PFSK-1 (cell line): ENCODE results near the gene ARSG.

ENCODE experiments used
- FOXP2 ChIP-seq: optimal IDR thresholded peaks from 2 replicates; pipeline ENCODE3; 2011; ENCODE audit warnings: borderline replicate concordance, control low read depth, inconsistent platforms; ENCODE audit not compliant: insufficient read depth; ENCODE audit errors: extremely low read length, extremely low read depth
- POLR2AphosphoS5 ChIP-seq: IDR thresholded peaks from 2 replicates; pipeline ENCODE4 v1.6.1; 2012; ENCODE audit warnings: low read depth, mild to moderate bottlenecking, control low read depth, low read length, moderate library complexity
- SIN3A ChIP-seq: IDR thresholded peaks from 2 replicates; pipeline ENCODE4 v1.6.1; 2012; ENCODE audit warnings: mild to moderate bottlenecking, low read length, moderate library complexity, borderline replicate concordance; ENCODE audit not compliant: insufficient read depth
- TAF1 ChIP-seq: IDR thresholded peaks from 2 replicates; pipeline ENCODE4 v1.6.1; 2012; ENCODE audit warnings: low read length, control low read depth, borderline replicate concordance; ENCODE audit not compliant: insufficient read depth
- TF ChIP-seq, protein P1 (sequence below), 2 experiments: IDR thresholded peaks; 2 replicates each; pipeline versions ENCODE4 v1.6.1 to v1.8.0; 2011 to 2012; ENCODE audit warnings: low read depth in 2 of 2, low read length in 2 of 2, control low read depth in 1 of 2, inconsistent platforms in 1 of 2, mild to moderate bottlenecking in 1 of 2, moderate library complexity in 1 of 2; ENCODE audit not compliant: insufficient read depth in 1 of 2

Gene ARSG

DNA sequence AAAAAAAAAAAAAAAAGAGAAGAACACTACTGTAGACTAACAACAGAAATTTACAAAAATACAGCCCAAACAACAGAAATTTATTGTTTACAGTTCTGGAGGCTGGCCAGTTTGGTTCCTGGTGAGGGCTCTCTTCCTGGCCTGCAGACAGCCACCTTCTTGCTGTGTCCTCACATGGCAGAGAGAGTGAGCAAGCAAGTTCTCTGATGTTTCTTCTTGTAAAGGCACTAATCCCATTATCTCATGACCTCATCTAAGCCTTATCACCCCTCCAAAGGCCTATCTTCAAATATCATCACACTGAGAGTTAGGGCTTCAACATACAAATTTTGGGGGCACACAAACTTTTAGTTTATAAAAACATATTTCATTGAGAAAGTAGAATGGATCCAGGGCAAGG is 7.3 kb downstream of the ARSG start:
- TF ChIP-seq SIN3A = no peak
- TF ChIP-seq, protein P1, sequence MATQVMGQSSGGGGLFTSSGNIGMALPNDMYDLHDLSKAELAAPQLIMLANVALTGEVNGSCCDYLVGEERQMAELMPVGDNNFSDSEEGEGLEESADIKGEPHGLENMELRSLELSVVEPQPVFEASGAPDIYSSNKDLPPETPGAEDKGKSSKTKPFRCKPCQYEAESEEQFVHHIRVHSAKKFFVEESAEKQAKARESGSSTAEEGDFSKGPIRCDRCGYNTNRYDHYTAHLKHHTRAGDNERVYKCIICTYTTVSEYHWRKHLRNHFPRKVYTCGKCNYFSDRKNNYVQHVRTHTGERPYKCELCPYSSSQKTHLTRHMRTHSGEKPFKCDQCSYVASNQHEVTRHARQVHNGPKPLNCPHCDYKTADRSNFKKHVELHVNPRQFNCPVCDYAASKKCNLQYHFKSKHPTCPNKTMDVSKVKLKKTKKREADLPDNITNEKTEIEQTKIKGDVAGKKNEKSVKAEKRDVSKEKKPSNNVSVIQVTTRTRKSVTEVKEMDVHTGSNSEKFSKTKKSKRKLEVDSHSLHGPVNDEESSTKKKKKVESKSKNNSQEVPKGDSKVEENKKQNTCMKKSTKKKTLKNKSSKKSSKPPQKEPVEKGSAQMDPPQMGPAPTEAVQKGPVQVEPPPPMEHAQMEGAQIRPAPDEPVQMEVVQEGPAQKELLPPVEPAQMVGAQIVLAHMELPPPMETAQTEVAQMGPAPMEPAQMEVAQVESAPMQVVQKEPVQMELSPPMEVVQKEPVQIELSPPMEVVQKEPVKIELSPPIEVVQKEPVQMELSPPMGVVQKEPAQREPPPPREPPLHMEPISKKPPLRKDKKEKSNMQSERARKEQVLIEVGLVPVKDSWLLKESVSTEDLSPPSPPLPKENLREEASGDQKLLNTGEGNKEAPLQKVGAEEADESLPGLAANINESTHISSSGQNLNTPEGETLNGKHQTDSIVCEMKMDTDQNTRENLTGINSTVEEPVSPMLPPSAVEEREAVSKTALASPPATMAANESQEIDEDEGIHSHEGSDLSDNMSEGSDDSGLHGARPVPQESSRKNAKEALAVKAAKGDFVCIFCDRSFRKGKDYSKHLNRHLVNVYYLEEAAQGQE (IDR thresholded peaks at IDR 0.05; ENCODE audit: insufficient read depth in 1 of 2, low read depth in 2 of 2, low read length in 2 of 2) = no peak
- no peak for TF ChIP-seq FOXP2
- TF ChIP-seq POLR2AphosphoS5 = no peak
- no peak for TF ChIP-seq TAF1

DNA sequence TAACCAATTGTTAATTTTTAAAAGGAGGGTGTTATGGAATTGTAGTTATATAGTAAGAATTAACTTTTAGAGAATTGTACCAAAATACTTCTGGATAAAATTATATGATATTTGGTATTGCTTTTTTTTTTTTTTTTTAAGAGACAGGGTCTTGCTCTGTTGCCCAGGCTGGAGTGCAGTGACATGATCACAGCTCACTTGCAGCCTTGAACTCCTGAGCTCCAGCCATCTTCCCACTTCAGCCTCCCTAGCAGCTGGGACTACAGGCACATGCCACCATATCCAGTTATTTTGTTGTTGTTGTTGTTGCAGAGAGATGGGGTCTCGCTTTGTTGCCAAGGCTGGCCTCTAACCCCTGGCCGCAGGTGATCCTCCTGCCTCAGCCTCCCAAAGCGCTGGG is 8.5 kb downstream of the ARSG start:
- TF ChIP-seq, protein P1 (IDR thresholded peaks at IDR 0.05; ENCODE audit: insufficient read depth in 1 of 2, low read depth in 2 of 2, low read length in 2 of 2) = no peak
- TF ChIP-seq TAF1 (no peak), POLR2AphosphoS5 (no peak), FOXP2 (no peak), SIN3A (no peak)

DNA sequence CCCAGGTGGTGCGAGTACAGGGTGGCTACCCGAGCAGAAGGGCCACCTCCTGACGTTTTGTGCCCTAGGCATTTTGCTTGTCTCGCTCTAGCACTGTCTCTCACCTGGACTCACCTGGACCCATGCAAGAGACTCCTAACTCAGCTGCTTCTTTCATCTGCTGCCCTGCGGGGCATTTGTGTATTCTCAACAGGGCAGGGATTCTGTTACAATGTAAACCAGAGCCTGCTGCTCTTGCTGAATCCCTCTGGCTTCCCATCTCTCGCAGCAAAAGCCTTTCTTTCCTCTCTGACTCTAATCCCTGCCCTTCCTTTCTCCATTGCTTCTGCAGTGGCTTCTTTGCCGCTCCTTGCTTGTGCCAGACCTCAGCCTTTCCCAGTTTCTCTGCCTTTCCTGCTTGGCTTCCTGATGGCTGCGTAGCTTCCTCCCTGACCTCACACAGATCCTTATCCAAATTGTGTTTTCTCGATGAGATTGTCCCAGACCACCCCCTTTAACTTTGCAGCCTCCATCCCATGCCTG is 10.2 kb downstream of the ARSG start:
- TF ChIP-seq, protein P1 (IDR thresholded peaks at IDR 0.05; ENCODE audit: insufficient read depth in 1 of 2, low read depth in 2 of 2, low read length in 2 of 2) = no peak
- TF ChIP-seq TAF1 = no peak
- TF ChIP-seq SIN3A = no peak
- TF ChIP-seq POLR2AphosphoS5 = no peak
- no peak for TF ChIP-seq FOXP2

DNA sequence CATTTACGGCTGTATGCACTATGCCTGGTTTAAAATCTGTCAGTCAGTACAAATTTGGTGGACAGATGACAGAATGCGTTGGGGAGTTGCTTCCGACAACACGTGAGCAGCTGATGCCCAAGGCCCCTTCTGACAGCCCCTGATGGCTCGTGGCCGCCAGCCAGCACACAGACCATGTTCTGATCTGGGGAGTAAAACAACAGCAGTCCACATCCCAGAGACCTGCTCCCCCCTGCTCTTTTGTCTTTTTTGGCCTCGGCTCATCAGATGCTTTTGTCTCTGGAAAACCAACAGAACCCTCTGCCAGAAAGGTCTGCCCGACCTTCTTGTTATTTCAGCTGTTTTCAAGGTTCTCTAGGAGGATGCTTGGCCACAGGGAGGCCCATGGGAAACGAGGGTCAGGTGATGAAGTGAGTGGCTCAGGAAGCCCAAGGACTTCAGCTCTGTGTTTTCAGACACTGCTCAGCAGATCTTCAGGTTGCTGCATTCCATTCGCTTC is 10.8 kb downstream of the ARSG start:
- TF ChIP-seq TAF1 = no peak
- TF ChIP-seq SIN3A = no peak
- TF ChIP-seq, protein P1 (IDR thresholded peaks at IDR 0.05; ENCODE audit: insufficient read depth in 1 of 2, low read depth in 2 of 2, low read length in 2 of 2) = 0 out of 4 replicates have a peak, but pooled peaks of 1 of the 2 experiments have one; percentile 13
- TF ChIP-seq POLR2AphosphoS5 = no peak
- TF ChIP-seq FOXP2 = peak; percentile 16

- TF ChIP-seq FOXP2 (no peak), POLR2AphosphoS5 (no peak), TAF1 (no peak), SIN3A (no peak)
- TF ChIP-seq, protein P1 (IDR thresholded peaks at IDR 0.05; ENCODE audit: insufficient read depth in 1 of 2, low read depth in 2 of 2, low read length in 2 of 2) = no peak
Observed at GRCh38 chr17:68302666-68303065, 11.4 kb downstream of the ARSG start.
